H1 (cell line): ENCODE measurements around the gene PVR. TPM values are rescaled to one million over a fixed set of nuclear protein-coding genes. Genes with fewer than 3 reads are reported as not detected.
A peak's percentile ranks its signal among the peaks of the same experiment; 100 is the strongest.

ENCODE experiments used
- CTCF ChIP-seq, 3 experiments: IDR thresholded peaks; 1 replicate in 2 of 3; 2 replicates in 1 of 3; pipeline versions ENCODE4 v1.5.1 to v1.6.1; 2011; ENCODE audit warnings: low read length in 3 of 3, mild to moderate bottlenecking in 3 of 3, inconsistent platforms in 2 of 3, low read depth in 1 of 3, moderate library complexity in 1 of 3; ENCODE audit not compliant: insufficient read depth in 1 of 3; ENCODE audit errors: control extremely low read depth in 1 of 3
- KDM4A ChIP-seq: IDR thresholded peaks from one replicate; pipeline ENCODE4 v1.7.1; 2012; ENCODE audit warnings: low read depth, mild to moderate bottlenecking, moderate library complexity, low read length, inconsistent platforms; ENCODE audit not compliant: severe bottlenecking
- RAD21 ChIP-seq, 2 experiments: IDR thresholded peaks in 1 of 2; conservative IDR thresholded peaks in 1 of 2; 2 replicates each; pipeline ENCODE4 v1.6.1; 2011; ENCODE audit warnings: low read depth in 2 of 2, low read length in 2 of 2, improper control_type of control experiment in 1 of 2, inconsistent platforms in 1 of 2, mild to moderate bottlenecking in 1 of 2, moderate library complexity in 1 of 2
- YY1 ChIP-seq: IDR thresholded peaks from 2 replicates; pipeline ENCODE4 v1.6.1; 2011; ENCODE audit warnings: low read depth, mild to moderate bottlenecking, low read length
- polyA plus RNA-seq, 7 experiments: library from polyadenylated mRNA; depleted of rRNA in 3 of 7; stranded (reverse) in 5 of 7; unstranded in 2 of 7; fragments of >200 nt in 5 of 7; fragments of 200-250 nt in 2 of 7; gene quantifications; 1 replicate in 5 of 7; 2 replicates in 1 of 7; 4 replicates in 1 of 7; pipeline versions ENCODE4 v1.2.1 to v1.2.3, GENCODE V29; 2011 to 2013; ENCODE audit warnings: missing spikeins in 2 of 7, mixed read lengths in 2 of 7
- total RNA-seq: library from RNA; stranded (reverse); fragmentation: NEBNext Ultra II Directional; extraction: Animal tissue kit (Norgen Biotek cat#: 25700); gene quantifications from 2 replicates; pipeline ENCODE4 v1.2.1, GENCODE V29; 2021

The PVR gene
- total and polyA plus RNA-seq, 2 of the 8 experiments (the other 6 are each of a cell fraction or from before 2014, with no cell fraction given), result 13.3 to 14.8 TPM

- TF ChIP-seq RAD21 (IDR thresholded peaks at IDR 0.05 in 1 of 2, conservative IDR thresholded peaks at IDR 0.05 in 1 of 2; ENCODE audit: low read depth in 2 of 2, low read length in 2 of 2) (peak; percentile 80 to 88), KDM4A (no peak), CTCF (IDR thresholded peaks at IDR 0.05; ENCODE audit: control extremely low read depth in 1 of 3, insufficient read depth in 1 of 3, low read depth in 1 of 3, low read length in 3 of 3) (peak; percentile 90 to 97 (median 95)), YY1 (peak; percentile 59; the same call in 1 of the 2 replicates)
These were observed 13.7 kb downstream of the PVR start (continued) for GRCh38 chr19:44657211-44657921.
